ENCODE data around the gene FIZ1. TPM values are rescaled to one million over a fixed set of nuclear protein-coding genes. Genes with fewer than 3 reads are reported as not detected.
A peak's percentile ranks its signal among the peaks of the same experiment; 100 is the strongest.

FIZ1 gene
- total RNA-seq, 1 donor from 2014 or later: 8.4 TPM

DNA sequence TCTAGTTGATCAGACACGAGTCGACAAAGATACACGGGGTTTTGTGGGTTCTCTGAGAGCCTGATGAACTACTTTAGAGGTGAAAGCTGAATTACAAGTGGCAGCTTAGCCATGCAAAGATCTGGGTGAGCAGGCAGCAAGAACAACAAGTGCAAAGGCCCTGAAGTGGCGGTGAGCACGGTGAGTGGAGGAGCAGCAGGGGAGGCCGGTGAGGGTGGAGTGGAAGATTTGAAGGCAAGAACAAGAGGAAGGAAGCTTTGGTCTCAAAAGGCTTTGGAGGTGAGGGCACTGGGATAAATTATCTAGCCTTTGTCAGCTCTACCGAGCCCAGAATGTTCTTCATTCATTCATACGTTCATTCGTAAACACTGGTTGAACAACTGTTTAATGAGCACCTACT, 7.5 kb upstream of the FIZ1 start:
- no peaks in the 10 kb centered on the region for H3K27me3 ChIP-seq (ENCODE audit: control insufficient read depth, insufficient read depth, low read length)
- peak overlapping the region; percentile 77 for H3K4me3 ChIP-seq (ENCODE audit: low read depth, low read length)
- no peaks in the 10 kb centered on the region for H3K36me3 ChIP-seq (ENCODE audit: control insufficient read depth, insufficient read depth, low read length)
- TF ChIP-seq, protein P1, sequence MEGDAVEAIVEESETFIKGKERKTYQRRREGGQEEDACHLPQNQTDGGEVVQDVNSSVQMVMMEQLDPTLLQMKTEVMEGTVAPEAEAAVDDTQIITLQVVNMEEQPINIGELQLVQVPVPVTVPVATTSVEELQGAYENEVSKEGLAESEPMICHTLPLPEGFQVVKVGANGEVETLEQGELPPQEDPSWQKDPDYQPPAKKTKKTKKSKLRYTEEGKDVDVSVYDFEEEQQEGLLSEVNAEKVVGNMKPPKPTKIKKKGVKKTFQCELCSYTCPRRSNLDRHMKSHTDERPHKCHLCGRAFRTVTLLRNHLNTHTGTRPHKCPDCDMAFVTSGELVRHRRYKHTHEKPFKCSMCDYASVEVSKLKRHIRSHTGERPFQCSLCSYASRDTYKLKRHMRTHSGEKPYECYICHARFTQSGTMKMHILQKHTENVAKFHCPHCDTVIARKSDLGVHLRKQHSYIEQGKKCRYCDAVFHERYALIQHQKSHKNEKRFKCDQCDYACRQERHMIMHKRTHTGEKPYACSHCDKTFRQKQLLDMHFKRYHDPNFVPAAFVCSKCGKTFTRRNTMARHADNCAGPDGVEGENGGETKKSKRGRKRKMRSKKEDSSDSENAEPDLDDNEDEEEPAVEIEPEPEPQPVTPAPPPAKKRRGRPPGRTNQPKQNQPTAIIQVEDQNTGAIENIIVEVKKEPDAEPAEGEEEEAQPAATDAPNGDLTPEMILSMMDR (IDR thresholded peaks at IDR 0.05; ENCODE audit: insufficient read depth, low read length, poor library complexity, severe bottlenecking): no peak
- DNase-seq (ENCODE audit: low read depth): no peak

DNA sequence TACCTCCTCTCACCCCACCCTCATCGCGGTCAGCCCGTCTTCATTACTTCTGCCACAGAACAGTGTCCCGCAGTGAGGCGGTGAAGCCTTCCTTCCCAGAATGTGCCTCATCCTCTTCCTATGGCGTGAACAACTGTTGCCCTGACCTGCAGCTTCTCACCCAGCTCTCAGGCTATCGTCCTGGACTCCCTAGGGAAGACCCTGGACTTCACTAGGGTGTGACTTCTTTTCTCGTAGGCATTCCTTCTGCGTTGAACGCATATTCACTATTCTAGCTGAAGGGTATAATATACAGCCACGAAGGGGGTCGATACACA, 7.1 kb upstream of the FIZ1 start:
- Histone ChIP-seq H3K36me3 (ENCODE audit: control insufficient read depth, insufficient read depth, low read length) (no peaks in the 10 kb centered on the region), H3K4me3 (ENCODE audit: low read depth, low read length) (peak overlapping the region; percentile 77), H3K27me3 (ENCODE audit: control insufficient read depth, insufficient read depth, low read length) (no peaks in the 10 kb centered on the region)
- TF ChIP-seq, protein P1 (IDR thresholded peaks at IDR 0.05; ENCODE audit: insufficient read depth, low read length, poor library complexity, severe bottlenecking): no peak
- no peak for DNase-seq (ENCODE audit: low read depth)

DNA sequence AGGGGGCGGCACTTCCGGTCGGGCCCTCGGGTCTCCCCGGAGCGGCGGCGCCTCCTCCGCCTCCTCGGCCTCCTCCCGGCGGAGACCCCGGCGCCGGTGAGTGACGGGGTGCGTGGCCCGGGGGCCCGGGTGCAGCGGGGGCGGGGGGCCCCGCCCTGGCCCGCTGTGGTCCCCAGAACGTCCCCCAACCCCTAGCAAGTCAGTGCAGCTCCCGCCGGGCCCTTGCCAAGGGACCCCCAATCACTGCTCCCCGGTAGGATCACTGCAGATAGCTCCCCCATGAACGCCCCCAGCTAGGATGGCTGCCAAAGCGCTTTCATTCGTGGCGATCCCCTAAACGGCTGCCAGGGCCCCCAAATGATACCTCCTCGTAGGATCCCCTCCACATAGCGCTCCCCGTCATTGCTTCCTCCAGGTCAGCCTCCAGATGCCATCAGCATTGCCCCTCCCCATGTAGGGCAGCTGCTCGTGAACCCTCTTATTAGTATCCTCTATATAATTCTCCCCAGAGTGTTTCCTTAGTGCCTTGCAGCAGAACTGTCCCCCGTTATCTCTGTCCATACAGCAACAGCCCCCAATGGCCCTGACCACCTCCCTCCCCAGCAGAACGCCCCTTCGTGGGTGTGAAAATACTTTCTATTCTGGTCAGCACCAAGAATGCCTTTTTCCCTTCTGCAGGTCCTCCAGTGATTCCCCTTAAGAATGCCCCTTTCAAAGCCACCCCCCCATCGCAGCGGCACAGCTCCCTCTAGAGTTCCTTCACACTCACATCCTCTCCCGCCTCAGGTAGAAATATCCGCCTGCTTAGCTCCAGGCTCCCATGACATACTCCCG, 6.5 kb upstream of the FIZ1 start, which contains the start of gene ZNF865:
Gene ZNF865, plus strand, starts transcription at position 11 of the 834 bp plus-strand sequence. CDS start 7,972 bp downstream, outside the sequence.
- H3K27me3 ChIP-seq (ENCODE audit: control insufficient read depth, insufficient read depth, low read length): no peaks in the 10 kb centered on the region
- DNase-seq (ENCODE audit: low read depth): no peak
- H3K4me3 ChIP-seq (ENCODE audit: low read depth, low read length): peak within 1 kb of the TSS; percentile 77
- no peaks in the 10 kb centered on the region for H3K36me3 ChIP-seq (ENCODE audit: control insufficient read depth, insufficient read depth, low read length)
- TF ChIP-seq, protein P1 (IDR thresholded peaks at IDR 0.05; ENCODE audit: insufficient read depth, low read length, poor library complexity, severe bottlenecking): peak; percentile 86

DNA sequence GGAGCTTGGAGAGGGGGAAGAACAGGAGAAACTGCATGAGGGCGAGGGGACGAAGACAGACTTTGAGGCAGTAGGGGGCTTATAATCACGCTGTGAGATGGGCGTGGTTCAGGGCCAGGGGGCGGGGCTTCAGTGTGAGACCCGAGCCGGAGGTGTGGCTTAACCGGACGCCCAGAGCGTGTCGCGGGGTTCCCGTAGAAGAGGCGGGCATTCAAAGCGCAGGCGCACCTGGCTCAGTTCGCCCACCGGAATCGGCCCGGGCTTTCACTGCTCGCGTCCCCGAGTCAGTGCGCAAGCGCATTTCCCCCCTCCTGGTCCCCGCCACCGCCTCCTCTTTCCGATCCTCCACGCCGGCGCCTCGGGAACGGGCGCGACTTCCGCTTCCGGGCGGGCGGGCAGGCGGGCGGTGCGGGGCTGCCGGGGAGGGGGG, 5.9 kb upstream of the FIZ1 start:
- no peaks in the 10 kb centered on the region for H3K27me3 ChIP-seq (ENCODE audit: control insufficient read depth, insufficient read depth, low read length)
- TF ChIP-seq, protein P1 (IDR thresholded peaks at IDR 0.05; ENCODE audit: insufficient read depth, low read length, poor library complexity, severe bottlenecking): no peak
- H3K4me3 ChIP-seq (ENCODE audit: low read depth, low read length): peak overlapping the region; percentile 77
- peak; percentile 84 for DNase-seq (ENCODE audit: low read depth)
- no peaks in the 10 kb centered on the region for H3K36me3 ChIP-seq (ENCODE audit: control insufficient read depth, insufficient read depth, low read length)

DNA sequence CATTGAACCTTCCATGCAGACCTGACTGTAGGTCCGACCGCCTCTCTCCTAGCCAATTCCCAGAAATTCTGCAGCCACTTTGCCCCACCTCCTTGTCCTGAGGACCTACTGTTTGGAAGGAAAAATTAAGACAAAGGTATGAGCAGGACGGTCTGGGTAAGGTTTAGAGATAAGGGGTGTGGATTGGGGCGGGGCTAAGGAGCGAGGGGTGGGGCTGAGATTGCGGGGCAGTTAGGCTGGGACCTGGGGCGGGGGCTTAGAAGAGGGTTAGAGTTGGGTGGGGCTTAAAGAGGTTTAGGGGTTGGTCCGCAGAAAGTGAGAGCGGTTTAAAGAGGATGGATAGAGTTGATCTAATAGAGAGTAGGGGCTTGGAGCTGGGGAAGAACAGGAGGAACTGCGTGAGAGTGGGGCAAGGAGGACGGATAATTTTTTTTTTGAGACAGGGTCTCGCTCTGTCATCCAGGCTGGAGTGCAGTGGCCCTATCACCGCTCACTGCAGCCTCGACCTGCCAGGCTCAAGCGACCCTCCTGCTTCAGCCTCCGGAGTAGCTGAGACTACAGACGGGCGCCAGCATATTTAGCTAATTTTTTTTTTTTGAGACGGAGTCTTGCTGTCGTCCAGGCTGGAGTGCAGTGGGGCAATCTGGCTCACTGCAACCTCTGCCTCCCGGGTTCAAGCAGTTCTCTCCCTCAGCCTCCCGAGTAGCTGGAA, 4.4 kb upstream of the FIZ1 start:
- no peak for DNase-seq (ENCODE audit: low read depth)
- Histone ChIP-seq H3K27me3 (ENCODE audit: control insufficient read depth, insufficient read depth, low read length) (no peaks in the 10 kb centered on the region), H3K36me3 (ENCODE audit: control insufficient read depth, insufficient read depth, low read length) (no peaks in the 10 kb centered on the region), H3K4me3 (ENCODE audit: low read depth, low read length) (no peak overlapping the region)
- TF ChIP-seq, protein P1 (IDR thresholded peaks at IDR 0.05; ENCODE audit: insufficient read depth, low read length, poor library complexity, severe bottlenecking): no peak

All from kidney epithelial cell (primary cell).